NCI-H82 treated with DMSO at 0.1 percent for 48 hours (cell line): ENCODE measurements around the gene CCNI.
"Not testable (repeated sequence)": the region's sequence is repeated elsewhere in the genome, so short reads cannot be mapped to it uniquely, and the experiment has no call there.

Experiments
- DNase-seq: peaks from one replicate; lab custom pipeline; 2025; ENCODE audit not compliant: unreplicated experiment; lab: John Stamatoyannopoulos, UW

The CCNI gene

GRCh38 chr4:77075869-77076799, at the start of gene CCNI:
TSS of gene CCNI (minus strand) at chr4:77075989. CDS start at chr4:77066362, 9,627 bp downstream.
- DNase-seq = peak; percentile 92

- DNase-seq = no peak
Measured at GRCh38 chr4:77124576-77124975, 48.8 kb upstream of the CCNI start.

- no peak for DNase-seq
Measured at GRCh38 chr4:77123411-77123810, 47.6 kb upstream of the CCNI start.

GRCh38 chr4:77122656-77123055, 46.9 kb upstream of the CCNI start:
- no peak for DNase-seq

GRCh38 chr4:77121736-77122240, 46.0 kb upstream of the CCNI start:
- DNase-seq = no peak

GRCh38 chr4:77120886-77121508, 45.2 kb upstream of the CCNI start:
- DNase-seq = no peak

GRCh38 chr4:77117721-77118120, 41.9 kb upstream of the CCNI start:
- DNase-seq = no peak

- DNase-seq = no peak
Measured at GRCh38 chr4:77113069-77113468, 37.3 kb upstream of the CCNI start.

GRCh38 chr4:77110730-77111129, 34.9 kb upstream of the CCNI start:
- DNase-seq = no peak

GRCh38 chr4:77104791-77105540, 29.2 kb upstream of the CCNI start:
- peak; percentile 2 for DNase-seq

- DNase-seq = no peak
Measured at GRCh38 chr4:77104388-77104787, 28.6 kb upstream of the CCNI start.

- DNase-seq = no peak
Measured at GRCh38 chr4:77100234-77100633, 24.4 kb upstream of the CCNI start.

GRCh38 chr4:77097611-77098010, 21.8 kb upstream of the CCNI start:
- DNase-seq = no peak

- peak; percentile 49 for DNase-seq
Measured at GRCh38 chr4:77095101-77095821, 19.5 kb upstream of the CCNI start.

GRCh38 chr4:77094496-77094895, 18.7 kb upstream of the CCNI start:
- no peak for DNase-seq

GRCh38 chr4:77093401-77093800, 17.6 kb upstream of the CCNI start:
- no peak for DNase-seq

GRCh38 chr4:77092975-77093374, 17.2 kb upstream of the CCNI start:
- no peak for DNase-seq

- DNase-seq = no peak
Measured at GRCh38 chr4:77089866-77090265, 14.1 kb upstream of the CCNI start.

GRCh38 chr4:77087027-77087426, 11.2 kb upstream of the CCNI start:
- not testable (repeated sequence) for DNase-seq

GRCh38 chr4:77084019-77084639, 8.3 kb upstream of the CCNI start:
- no peak for DNase-seq
